K562 (cell line): ENCODE measurements around the gene TEX14. TPM values are rescaled to one million over a fixed set of nuclear protein-coding genes. Genes with fewer than 3 reads are reported as not detected.

Source experiments
- ESRRA ChIP-seq: fragments of 450-650 bp; IDR thresholded peaks from 2 replicates; pipeline ENCODE4 v1.6.1; 2014; ENCODE audit warnings: low read depth, mild to moderate bottlenecking, moderate library complexity, borderline replicate concordance
- EZH2 ChIP-seq: IDR thresholded peaks from 2 replicates; pipeline ENCODE4 v1.6.1; 2012; ENCODE audit warnings: low read depth, mild to moderate bottlenecking, inconsistent platforms, low read length, borderline replicate concordance
- GABPB1 ChIP-seq: sonication (generic); formaldehyde crosslinking; IDR thresholded peaks from 2 replicates; pipeline ENCODE4 v1.8.0; 2022; ENCODE audit warnings: mild to moderate bottlenecking, missing genetic modification reagents
- GATAD2A ChIP-seq: fragments of 450-650 bp; IDR thresholded peaks from 2 replicates; pipeline ENCODE4 v1.6.1; 2017
- HDGF ChIP-seq: fragments of 450-650 bp; IDR thresholded peaks from 2 replicates; pipeline ENCODE4 v1.6.1; 2016
- LEF1 ChIP-seq: fragments of 450-650 bp; IDR thresholded peaks from 2 replicates; pipeline ENCODE4 v1.6.1; 2016; ENCODE audit warnings: mild to moderate bottlenecking
- MIER1 ChIP-seq: fragments of 450-650 bp; IDR thresholded peaks from 2 replicates; pipeline ENCODE4 v1.6.1; 2016; ENCODE audit warnings: antibody characterized with exemption, mild to moderate bottlenecking, low read depth
- NFATC3 ChIP-seq: fragments of 450-650 bp; IDR thresholded peaks from 2 replicates; pipeline ENCODE4 v1.6.1; 2017; ENCODE audit warnings: mild to moderate bottlenecking
- PRMT5 ChIP-seq: sonication (generic); formaldehyde crosslinking; IDR thresholded peaks from 2 replicates; pipeline ENCODE4 v1.5.0; 2020; ENCODE audit warnings: missing genetic modification reagents
- SMAD2 ChIP-seq: fragments of 150-350 bp; IDR thresholded peaks from 2 replicates; pipeline ENCODE4 v1.6.1; 2014; ENCODE audit warnings: low read depth, mild to moderate bottlenecking, low read length
- TAF9B ChIP-seq: fragments of 450-650 bp; IDR thresholded peaks from 2 replicates; pipeline ENCODE4 v1.6.1; 2018; ENCODE audit warnings: mild to moderate bottlenecking; ENCODE audit not compliant: partially characterized antibody
- ZC3H4 ChIP-seq: sonication (generic); formaldehyde crosslinking; IDR thresholded peaks from 2 replicates; pipeline ENCODE4 v1.9.0; 2021; ENCODE audit warnings: missing genetic modification reagents, borderline replicate concordance
- ZC3H8 ChIP-seq: fragments of 450-650 bp; IDR thresholded peaks from 2 replicates; pipeline ENCODE4 v1.6.1; 2017
- ZFP30 ChIP-seq: fragments of 250-450 bp; sonication (Bioruptor Pico); IDR thresholded peaks from 2 replicates; pipeline ENCODE4 v1.8.0; 2022; ENCODE audit warnings: moderate library complexity, mild to moderate bottlenecking, inconsistent platforms, borderline replicate concordance
- ZNF146 ChIP-seq: IDR thresholded peaks from one replicate; pipeline ENCODE4 v1.6.1; 2018; ENCODE audit warnings: missing compliant biosample characterization; ENCODE audit not compliant: unreplicated experiment
- ZNF197 ChIP-seq: fragments of 200-800 bp; sonication (Bioruptor generic); IDR thresholded peaks from 2 replicates; pipeline ENCODE4 v1.6.1; 2016; ENCODE audit warnings: low read depth, missing genetic modification characterization, missing compliant biosample characterization
- ZNF695 ChIP-seq: fragments of 450-650 bp; formaldehyde crosslinking; IDR thresholded peaks from 2 replicates; pipeline ENCODE4 v1.4.0; 2020; ENCODE audit warnings: mild to moderate bottlenecking, moderate library complexity
- ZNF778 ChIP-seq: fragments of 450-650 bp; formaldehyde crosslinking; IDR thresholded peaks from 2 replicates; pipeline ENCODE4 v1.4.0; 2020; ENCODE audit warnings: mild to moderate bottlenecking, moderate library complexity
- ZZZ3 ChIP-seq: fragments of 450-650 bp; IDR thresholded peaks from 2 replicates; pipeline ENCODE4 v1.6.1; 2016; ENCODE audit warnings: antibody characterized with exemption, mild to moderate bottlenecking, moderate library complexity
- polyA plus RNA-seq, 8 experiments: library from polyadenylated mRNA; depleted of rRNA in 4 of 8; stranded (reverse) in 5 of 8; unstranded in 3 of 8; fragments of >200 nt; fragmentation: Nextera tagmentation in 2 of 8; fragmentation: Illumina TruSeq in 1 of 8; extraction: Ambion mirVana in 2 of 8; extraction: Trizol in 1 of 8; gene quantifications; 2 replicates each; pipeline versions ENCODE4 v1.2.1 to v1.2.3, GENCODE V29; 2011 to 2014; ENCODE audit warnings: inconsistent platforms in 1 of 8, missing spikeins in 1 of 8
- total RNA-seq, 7 experiments: library from RNA; depleted of rRNA in 6 of 7; stranded (reverse); fragments of >200 nt in 6 of 7; fragmentation: Illumina TruSeq in 2 of 7; extraction: Trizol in 2 of 7; gene quantifications; 2 replicates each; pipeline versions ENCODE4 v1.2.1 to v1.2.3, GENCODE V29; 2011 to 2021; ENCODE audit warnings: low replicate concordance in 1 of 7
- TF ChIP-seq, protein P1 (sequence below): sonication (generic); formaldehyde crosslinking; IDR thresholded peaks from 2 replicates; pipeline ENCODE4 v1.8.0; 2022; ENCODE audit warnings: mild to moderate bottlenecking, missing genetic modification reagents
- TF ChIP-seq, protein P2 (sequence below): fragments of 250-450 bp; sonication (Bioruptor Pico); IDR thresholded peaks from 2 replicates; pipeline ENCODE4 v1.5.0; 2020; ENCODE audit warnings: mild to moderate bottlenecking
- TF ChIP-seq, protein P3 (sequence below): fragments of 200-800 bp; sonication (Bioruptor generic); IDR thresholded peaks from 2 replicates; pipeline ENCODE4 v1.6.1; 2016; ENCODE audit warnings: missing genetic modification characterization, missing compliant biosample characterization

TEX14 gene
- total and polyA plus RNA-seq, 9 of the 15 experiments (the other 6 are each of a cell fraction or from before 2014, with no cell fraction given): 0.05 to 0.12 (median 0.09) TPM; not detected in 1

DNA sequence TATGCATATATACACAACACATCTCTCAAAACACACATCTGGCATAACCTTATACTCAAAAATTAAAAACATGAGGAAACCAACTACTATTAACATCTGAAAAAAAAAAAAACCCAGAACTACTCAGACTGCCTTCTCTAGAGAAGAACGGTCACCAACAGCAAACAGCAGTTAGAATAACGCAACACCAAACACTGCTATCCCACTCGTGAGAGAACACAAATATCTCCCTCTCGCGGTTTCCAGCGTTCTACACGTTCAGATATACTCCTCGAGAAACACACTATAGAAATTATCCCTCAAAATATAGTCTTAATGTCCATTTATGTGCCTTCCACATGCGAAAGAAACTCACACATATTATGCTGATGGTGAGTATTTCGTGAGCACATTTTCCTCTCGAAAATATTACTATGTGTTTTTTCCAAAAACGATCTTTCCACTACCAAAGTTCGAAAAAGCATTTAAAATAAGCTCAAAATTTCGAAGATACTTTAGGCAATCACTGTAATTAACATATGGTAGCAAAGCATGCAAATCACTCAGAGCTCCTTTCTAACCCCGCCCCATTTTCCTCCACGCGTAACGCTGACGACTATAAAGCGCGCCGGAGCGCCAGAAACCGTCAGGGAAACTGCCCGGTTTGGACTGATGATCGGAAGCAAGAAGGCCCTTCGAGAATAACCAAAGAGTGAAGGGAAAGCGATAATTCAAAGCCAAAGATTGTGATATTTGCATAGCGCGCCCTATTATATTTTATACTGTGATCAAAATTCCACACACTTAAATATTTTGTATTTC, 60.1 kb downstream of the TEX14 start (continued):
- TF ChIP-seq, protein P1, sequence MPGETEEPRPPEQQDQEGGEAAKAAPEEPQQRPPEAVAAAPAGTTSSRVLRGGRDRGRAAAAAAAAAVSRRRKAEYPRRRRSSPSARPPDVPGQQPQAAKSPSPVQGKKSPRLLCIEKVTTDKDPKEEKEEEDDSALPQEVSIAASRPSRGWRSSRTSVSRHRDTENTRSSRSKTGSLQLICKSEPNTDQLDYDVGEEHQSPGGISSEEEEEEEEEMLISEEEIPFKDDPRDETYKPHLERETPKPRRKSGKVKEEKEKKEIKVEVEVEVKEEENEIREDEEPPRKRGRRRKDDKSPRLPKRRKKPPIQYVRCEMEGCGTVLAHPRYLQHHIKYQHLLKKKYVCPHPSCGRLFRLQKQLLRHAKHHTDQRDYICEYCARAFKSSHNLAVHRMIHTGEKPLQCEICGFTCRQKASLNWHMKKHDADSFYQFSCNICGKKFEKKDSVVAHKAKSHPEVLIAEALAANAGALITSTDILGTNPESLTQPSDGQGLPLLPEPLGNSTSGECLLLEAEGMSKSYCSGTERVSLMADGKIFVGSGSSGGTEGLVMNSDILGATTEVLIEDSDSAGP (CRISPR knock-in tag): peak; percentile 35; the same call in 1 of the 2 replicates
- TF ChIP-seq ZC3H4 (CRISPR knock-in tag) (no peak), ZZZ3 (no peak), ZNF146 (CRISPR knock-in tag) (no peak), SMAD2 (no peak), MIER1 (no peak), GABPB1 (peak; percentile 69; the same call in 1 of the 2 replicates), ZNF695 (peak; percentile 95), LEF1 (peak; percentile 89), GATAD2A (peak; percentile 85), ESRRA (peak; percentile 55; the same call in 1 of the 2 replicates), NFATC3 (peak; percentile 81), PRMT5 (CRISPR knock-in tag) (no peak), EZH2 (no peak), ZC3H8 (peak; percentile 99), ZFP30 (CRISPR knock-in tag) (peak; percentile 93; the same call in 1 of the 2 replicates), HDGF (no peak), TAF9B (peak; percentile 98), ZNF197 (peak; percentile 34; the same call in 1 of the 2 replicates), ZNF778 (no peak)
- TF ChIP-seq, protein P2, sequence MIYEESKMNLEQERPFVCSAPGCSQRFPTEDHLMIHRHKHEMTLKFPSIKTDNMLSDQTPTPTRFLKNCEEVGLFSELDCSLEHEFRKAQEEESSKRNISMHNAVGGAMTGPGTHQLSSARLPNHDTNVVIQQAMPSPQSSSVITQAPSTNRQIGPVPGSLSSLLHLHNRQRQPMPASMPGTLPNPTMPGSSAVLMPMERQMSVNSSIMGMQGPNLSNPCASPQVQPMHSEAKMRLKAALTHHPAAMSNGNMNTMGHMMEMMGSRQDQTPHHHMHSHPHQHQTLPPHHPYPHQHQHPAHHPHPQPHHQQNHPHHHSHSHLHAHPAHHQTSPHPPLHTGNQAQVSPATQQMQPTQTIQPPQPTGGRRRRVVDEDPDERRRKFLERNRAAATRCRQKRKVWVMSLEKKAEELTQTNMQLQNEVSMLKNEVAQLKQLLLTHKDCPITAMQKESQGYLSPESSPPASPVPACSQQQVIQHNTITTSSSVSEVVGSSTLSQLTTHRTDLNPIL: peak; percentile 97
- TF ChIP-seq, protein P3, sequence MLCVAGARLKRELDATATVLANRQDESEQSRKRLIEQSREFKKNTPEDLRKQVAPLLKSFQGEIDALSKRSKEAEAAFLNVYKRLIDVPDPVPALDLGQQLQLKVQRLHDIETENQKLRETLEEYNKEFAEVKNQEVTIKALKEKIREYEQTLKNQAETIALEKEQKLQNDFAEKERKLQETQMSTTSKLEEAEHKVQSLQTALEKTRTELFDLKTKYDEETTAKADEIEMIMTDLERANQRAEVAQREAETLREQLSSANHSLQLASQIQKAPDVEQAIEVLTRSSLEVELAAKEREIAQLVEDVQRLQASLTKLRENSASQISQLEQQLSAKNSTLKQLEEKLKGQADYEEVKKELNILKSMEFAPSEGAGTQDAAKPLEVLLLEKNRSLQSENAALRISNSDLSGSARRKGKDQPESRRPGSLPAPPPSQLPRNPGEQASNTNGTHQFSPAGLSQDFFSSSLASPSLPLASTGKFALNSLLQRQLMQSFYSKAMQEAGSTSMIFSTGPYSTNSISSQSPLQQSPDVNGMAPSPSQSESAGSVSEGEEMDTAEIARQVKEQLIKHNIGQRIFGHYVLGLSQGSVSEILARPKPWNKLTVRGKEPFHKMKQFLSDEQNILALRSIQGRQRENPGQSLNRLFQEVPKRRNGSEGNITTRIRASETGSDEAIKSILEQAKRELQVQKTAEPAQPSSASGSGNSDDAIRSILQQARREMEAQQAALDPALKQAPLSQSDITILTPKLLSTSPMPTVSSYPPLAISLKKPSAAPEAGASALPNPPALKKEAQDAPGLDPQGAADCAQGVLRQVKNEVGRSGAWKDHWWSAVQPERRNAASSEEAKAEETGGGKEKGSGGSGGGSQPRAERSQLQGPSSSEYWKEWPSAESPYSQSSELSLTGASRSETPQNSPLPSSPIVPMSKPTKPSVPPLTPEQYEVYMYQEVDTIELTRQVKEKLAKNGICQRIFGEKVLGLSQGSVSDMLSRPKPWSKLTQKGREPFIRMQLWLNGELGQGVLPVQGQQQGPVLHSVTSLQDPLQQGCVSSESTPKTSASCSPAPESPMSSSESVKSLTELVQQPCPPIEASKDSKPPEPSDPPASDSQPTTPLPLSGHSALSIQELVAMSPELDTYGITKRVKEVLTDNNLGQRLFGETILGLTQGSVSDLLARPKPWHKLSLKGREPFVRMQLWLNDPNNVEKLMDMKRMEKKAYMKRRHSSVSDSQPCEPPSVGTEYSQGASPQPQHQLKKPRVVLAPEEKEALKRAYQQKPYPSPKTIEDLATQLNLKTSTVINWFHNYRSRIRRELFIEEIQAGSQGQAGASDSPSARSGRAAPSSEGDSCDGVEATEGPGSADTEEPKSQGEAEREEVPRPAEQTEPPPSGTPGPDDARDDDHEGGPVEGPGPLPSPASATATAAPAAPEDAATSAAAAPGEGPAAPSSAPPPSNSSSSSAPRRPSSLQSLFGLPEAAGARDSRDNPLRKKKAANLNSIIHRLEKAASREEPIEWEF (CRISPR knock-in tag): 0 out of 2 replicates have a peak, but pooled peaks have one; percentile 18
